ENCODE data around the gene NPR3. TPM values are rescaled to one million over a fixed set of nuclear protein-coding genes. Genes with fewer than 3 reads are reported as not detected.

The NPR3 gene
- total and polyA plus RNA-seq, 2 of the 8 experiments (the other 6 are each of a cell fraction or from before 2014, with no cell fraction given), result not detected

DNA sequence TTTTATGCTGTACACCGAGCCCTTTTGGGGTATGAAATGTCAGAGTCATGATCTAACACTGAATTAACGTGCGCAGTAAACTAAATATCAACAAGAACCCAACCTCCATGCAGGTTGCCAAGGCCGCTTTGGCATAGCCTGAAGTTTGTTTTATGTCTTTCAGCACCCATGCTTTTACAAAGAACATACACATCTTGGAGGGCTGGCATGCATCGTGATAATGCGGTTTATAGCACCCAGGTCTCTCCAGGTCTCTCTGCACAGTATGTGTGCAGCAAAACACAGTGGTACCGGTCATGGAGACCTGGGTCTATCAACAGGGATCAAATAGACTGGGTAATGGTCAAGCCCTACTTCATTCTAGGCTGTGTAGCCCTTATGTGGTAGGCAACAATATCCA lies 11.8 kb downstream of the NPR3 start (continued):
- TF ChIP-seq NANOG (IDR thresholded peaks at IDR 0.05; ENCODE audit: insufficient read depth, low read depth, low read length, poor library complexity, severe bottlenecking) (no peak), SP1 (IDR thresholded peaks at IDR 0.05; ENCODE audit: low read depth, low read length) (no peak)

Measured in H1 (cell line).